H9 (cell line): ENCODE results near the gene IRF7. TPM values are rescaled to one million over a fixed set of nuclear protein-coding genes. Genes with fewer than 3 reads are reported as not detected.

Source experiments
- DNase-seq: peaks from one replicate; pipeline ENCODE4 v3.0.0-alpha.2; 2017
- H2AFZ ChIP-seq: one replicate; pipeline ENCODE4 v1.6.1; 2013; ENCODE audit warnings: mild to moderate bottlenecking, low read length, control low read depth, moderate library complexity
- H2AK5ac ChIP-seq: 2 replicates; pipeline ENCODE4 v1.6.1; 2013; ENCODE audit warnings: low read length, control low read depth, mixed read lengths; ENCODE audit not compliant: insufficient read length
- H2BK120ac ChIP-seq: one replicate; pipeline ENCODE4 v1.6.1; 2013; ENCODE audit warnings: low read depth, mild to moderate bottlenecking, low read length, control low read depth, inconsistent platforms; ENCODE audit not compliant: poor library complexity, severe bottlenecking
- H2BK12ac ChIP-seq: 2 replicates; pipeline ENCODE4 v1.6.1; 2013; ENCODE audit warnings: low read length, control low read depth, mixed read lengths, low read depth; ENCODE audit not compliant: insufficient read length
- H2BK15ac ChIP-seq: 2 replicates; pipeline ENCODE4 v1.6.1; 2013; ENCODE audit warnings: low read depth, low read length, control low read depth
- H2BK20ac ChIP-seq: one replicate; pipeline ENCODE4 v1.6.1; 2013; ENCODE audit warnings: low read depth, mild to moderate bottlenecking, low read length, control low read depth, inconsistent platforms; ENCODE audit not compliant: poor library complexity, severe bottlenecking
- H2BK5ac ChIP-seq: 2 replicates; pipeline ENCODE4 v1.6.1; 2013; ENCODE audit warnings: low read length, control low read depth, mixed read lengths; ENCODE audit not compliant: insufficient read length
- H3K14ac ChIP-seq: 2 replicates; pipeline ENCODE4 v1.6.1; 2013; ENCODE audit warnings: low read length, control low read depth; ENCODE audit not compliant: insufficient read depth
- H3K18ac ChIP-seq: 2 replicates; pipeline ENCODE4 v1.6.1; 2013; ENCODE audit warnings: low read depth, mild to moderate bottlenecking, mixed read lengths, low read length, control low read depth; ENCODE audit not compliant: insufficient read length
- H3K23ac ChIP-seq: 2 replicates; pipeline ENCODE4 v1.6.1; 2013; ENCODE audit warnings: low read length, control low read depth, mixed read lengths, low read depth; ENCODE audit not compliant: insufficient read length
- H3K23me2 ChIP-seq: 2 replicates; pipeline ENCODE4 v1.6.1; 2013; ENCODE audit warnings: low read depth, mild to moderate bottlenecking, mixed read lengths, low read length, control low read depth; ENCODE audit not compliant: insufficient read length, poor library complexity, severe bottlenecking
- H3K27ac ChIP-seq: 2 replicates; pipeline ENCODE4 v1.5.1; 2013; ENCODE audit warnings: low read length, control low read depth, mixed read lengths, low read depth; ENCODE audit not compliant: insufficient read length
- H3K27me3 ChIP-seq: 2 replicates; pipeline ENCODE4 v1.6.1; 2013; ENCODE audit warnings: low read length, control low read depth, inconsistent platforms; ENCODE audit not compliant: insufficient read depth
- H3K4ac ChIP-seq: 2 replicates; pipeline ENCODE4 v1.6.1; 2013; ENCODE audit warnings: low read depth, mild to moderate bottlenecking, control low read depth, inconsistent platforms, low read length, moderate library complexity
- H3K4me1 ChIP-seq: 2 replicates; pipeline ENCODE4 v1.6.1; 2013; ENCODE audit warnings: low read length, control low read depth, inconsistent platforms; ENCODE audit not compliant: insufficient read depth
- H3K4me2 ChIP-seq: 2 replicates; pipeline ENCODE4 v1.6.1; 2013; ENCODE audit warnings: low read length, control low read depth, mixed read lengths; ENCODE audit not compliant: insufficient read length, insufficient read depth
- H3K56ac ChIP-seq: 2 replicates; pipeline ENCODE4 v1.6.1; 2013; ENCODE audit warnings: low read depth, mild to moderate bottlenecking, mixed read lengths, low read length, control low read depth; ENCODE audit not compliant: insufficient read length
- H3K79me1 ChIP-seq: 2 replicates; pipeline ENCODE4 v1.6.1; 2013; ENCODE audit warnings: low read depth, mild to moderate bottlenecking, moderate library complexity, low read length, control low read depth, inconsistent platforms; ENCODE audit not compliant: insufficient read depth, poor library complexity, severe bottlenecking
- H3K79me2 ChIP-seq: 2 replicates; pipeline ENCODE4 v1.6.1; 2013; ENCODE audit warnings: low read length, control low read depth, inconsistent platforms; ENCODE audit not compliant: insufficient read depth
- H3K9ac ChIP-seq: 2 replicates; pipeline ENCODE4 v1.6.1; 2013; ENCODE audit warnings: low read length, control low read depth, mixed read lengths; ENCODE audit not compliant: insufficient read length; ENCODE audit errors: extremely low read depth
- H3K9me3 ChIP-seq: one replicate; pipeline ENCODE4 v1.6.1; 2013; ENCODE audit warnings: low read depth, low read length, inconsistent platforms; ENCODE audit not compliant: control insufficient read depth
- H3T11ph ChIP-seq: one replicate; pipeline ENCODE4 v1.6.1; 2013; ENCODE audit warnings: mild to moderate bottlenecking, low read length, control low read depth, inconsistent platforms
- H4K20me1 ChIP-seq: one replicate; pipeline ENCODE4 v1.6.1; 2013; ENCODE audit not compliant: control insufficient read depth, insufficient read length, insufficient read depth
- H4K5ac ChIP-seq: 2 replicates; pipeline ENCODE4 v1.6.1; 2013; ENCODE audit warnings: low read depth, mild to moderate bottlenecking, mixed read lengths, low read length, control low read depth; ENCODE audit not compliant: insufficient read length
- H4K8ac ChIP-seq: replicated peaks from 2 replicates; pipeline ENCODE4 v1.6.1; 2013; ENCODE audit warnings: low read length, control low read depth, mixed read lengths, low read depth; ENCODE audit not compliant: insufficient read length
- H4K91ac ChIP-seq: 2 replicates; pipeline ENCODE4 v1.6.1; 2013; ENCODE audit warnings: low read depth, mild to moderate bottlenecking, moderate library complexity, mixed read lengths, low read length, control low read depth; ENCODE audit not compliant: insufficient read length
- H3K27ac Mint-ChIP-seq, 3 experiments: 2 replicates in 2 of 3; 3 replicates in 1 of 3; pipeline ENCODE4 v1.8.0; 2020 to 2021; ENCODE audit warnings: mixed read lengths in 3 of 3, mild to moderate bottlenecking in 1 of 3, moderate library complexity in 1 of 3
- H3K27me3 Mint-ChIP-seq: 2 replicates; pipeline ENCODE4 v1.8.0; 2021; ENCODE audit warnings: low read depth, mild to moderate bottlenecking, moderate library complexity, mixed read lengths
- H3K36me3 Mint-ChIP-seq, 3 experiments: 2 replicates in 2 of 3; 3 replicates in 1 of 3; pipeline ENCODE4 v1.8.0; 2020 to 2021; ENCODE audit warnings: low read depth in 3 of 3, mixed read lengths in 3 of 3; ENCODE audit not compliant: insufficient read depth in 1 of 3
- H3K4me1 Mint-ChIP-seq, 2 experiments: 2 replicates each; pipeline ENCODE4 v1.8.0; 2020; ENCODE audit warnings: mixed read lengths in 2 of 2
- H3K4me3 Mint-ChIP-seq, 2 experiments: 2 replicates in 1 of 2; 3 replicates in 1 of 2; pipeline ENCODE4 v1.8.0; 2020 to 2021; ENCODE audit warnings: mild to moderate bottlenecking in 2 of 2, mixed read lengths in 2 of 2, moderate library complexity in 1 of 2
- H3K9me3 Mint-ChIP-seq, 2 experiments: 2 replicates in 1 of 2; 3 replicates in 1 of 2; pipeline ENCODE4 v1.8.0; 2020; ENCODE audit warnings: mild to moderate bottlenecking in 2 of 2, mixed read lengths in 2 of 2, moderate library complexity in 1 of 2
- WGBS: extraction: QIAGEN DNeasy Blood & Tissue Kit; methylation state at CpG from one replicate; pipeline ENCODE4 v1.1.7; 2013; ENCODE audit warnings: missing lambda C conversion rate, low lambda C conversion rate, mixed read lengths; ENCODE audit not compliant: insufficient read length; ENCODE audit errors: extremely low coverage; 5-methylcytosine and 5-hydroxymethylcytosine counted together
- total RNA-seq: library from RNA; stranded (reverse); gene quantifications from 2 replicates; pipeline ENCODE4 v1.2.1, GENCODE V29; 2021
- TF ChIP-seq, protein P1 (sequence below): fragments of 200-600 bp; sonication (generic); conservative IDR thresholded peaks from 3 replicates; pipeline ENCODE4 v1.8.0; 2021; ENCODE audit warnings: antibody characterized with exemption, mild to moderate bottlenecking

Gene IRF7
- total RNA-seq, 1 experiment from 2014 or later, result 9.8 TPM

DNA sequence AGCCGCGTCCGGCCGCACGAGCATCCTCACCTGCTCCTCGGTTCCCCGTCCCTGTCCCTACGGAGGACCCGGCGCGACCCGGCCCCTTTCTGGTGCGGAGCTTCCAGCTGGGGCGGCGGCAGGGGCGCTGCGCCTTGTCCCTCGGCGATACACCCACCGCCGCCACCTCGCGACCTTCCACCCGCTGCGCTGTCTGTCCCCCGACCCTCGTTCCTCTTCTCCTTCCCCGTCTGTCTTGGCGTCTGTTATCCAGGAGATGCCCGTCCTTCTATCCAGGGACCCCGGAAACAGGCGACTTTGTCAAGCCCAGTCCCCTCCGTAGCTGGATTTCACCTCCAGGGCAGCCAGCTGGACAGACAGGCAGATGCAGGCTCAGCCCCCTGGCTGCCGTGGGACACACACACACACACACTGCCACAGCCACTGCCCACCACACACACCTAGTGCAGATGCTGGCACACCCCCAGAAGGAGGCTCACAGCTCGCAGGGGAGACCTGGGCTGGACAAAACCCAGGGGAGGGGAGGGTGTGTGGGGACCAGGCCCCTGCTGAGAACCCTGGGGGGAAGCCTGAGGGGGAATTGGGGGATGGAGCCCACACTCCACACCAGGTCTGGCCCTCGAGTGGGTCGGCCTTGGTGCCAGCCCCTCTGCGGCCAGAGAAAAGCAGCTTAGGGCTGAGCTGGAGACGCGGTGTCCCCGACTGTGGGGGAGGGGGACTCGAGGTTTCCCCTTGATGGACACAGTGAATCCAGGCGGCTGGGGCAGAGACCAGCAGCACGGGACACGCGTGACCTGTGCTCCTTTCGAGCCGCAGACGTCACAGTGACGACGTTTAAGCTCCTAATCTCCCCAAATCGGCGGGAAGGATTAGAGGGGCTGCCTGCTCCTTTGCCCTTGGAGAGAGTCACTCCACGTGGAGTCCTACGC lies 22.1 kb upstream of the IRF7 start:
- Histone ChIP-seq H3K4ac (no peak overlapping the region; the same call in 1 of the 2 replicates), H2AFZ (no peak overlapping the region), H3K14ac (peak overlapping the region; percentile 73; the same call in 1 of the 2 replicates), H4K8ac (no peak overlapping the region), H2BK15ac (no peak overlapping the region), H3K4me1 (no peaks in the 10 kb centered on the region; the same call in 1 of the 2 replicates), H3K9me3 (no peaks in the 10 kb centered on the region), H2BK12ac (no peak overlapping the region), H2BK5ac (no peak overlapping the region), H4K5ac (no peak overlapping the region), H4K20me1 (no peaks in the 10 kb centered on the region), H2BK20ac (no peak overlapping the region), H3K9ac (no peak overlapping the region), H4K91ac (no peak overlapping the region), H3K18ac (peak overlapping the region; percentile 39), H3K56ac (no peak overlapping the region), H3K79me2 (no peaks in the 10 kb centered on the region), H2BK120ac (no peak overlapping the region), H2AK5ac (no peak overlapping the region), H3K4me2 (peak overlapping the region; percentile 33), H3K27ac (no peak overlapping the region), H3K79me1 (no peaks in the 10 kb centered on the region), H3T11ph (no peak overlapping the region), H3K23me2 (peaks cover 19% of the 10 kb centered on the region), H3K23ac (no peak overlapping the region), H3K27me3 (peaks cover 33% of the 10 kb centered on the region)
- no peak for DNase-seq
- peaks cover 56% of the 10 kb centered on the region for H3K27me3 Mint-ChIP-seq
- WGBS, result no CpG with 5 or more reads among the region's 55 CpGs
- TF ChIP-seq, protein P1, sequence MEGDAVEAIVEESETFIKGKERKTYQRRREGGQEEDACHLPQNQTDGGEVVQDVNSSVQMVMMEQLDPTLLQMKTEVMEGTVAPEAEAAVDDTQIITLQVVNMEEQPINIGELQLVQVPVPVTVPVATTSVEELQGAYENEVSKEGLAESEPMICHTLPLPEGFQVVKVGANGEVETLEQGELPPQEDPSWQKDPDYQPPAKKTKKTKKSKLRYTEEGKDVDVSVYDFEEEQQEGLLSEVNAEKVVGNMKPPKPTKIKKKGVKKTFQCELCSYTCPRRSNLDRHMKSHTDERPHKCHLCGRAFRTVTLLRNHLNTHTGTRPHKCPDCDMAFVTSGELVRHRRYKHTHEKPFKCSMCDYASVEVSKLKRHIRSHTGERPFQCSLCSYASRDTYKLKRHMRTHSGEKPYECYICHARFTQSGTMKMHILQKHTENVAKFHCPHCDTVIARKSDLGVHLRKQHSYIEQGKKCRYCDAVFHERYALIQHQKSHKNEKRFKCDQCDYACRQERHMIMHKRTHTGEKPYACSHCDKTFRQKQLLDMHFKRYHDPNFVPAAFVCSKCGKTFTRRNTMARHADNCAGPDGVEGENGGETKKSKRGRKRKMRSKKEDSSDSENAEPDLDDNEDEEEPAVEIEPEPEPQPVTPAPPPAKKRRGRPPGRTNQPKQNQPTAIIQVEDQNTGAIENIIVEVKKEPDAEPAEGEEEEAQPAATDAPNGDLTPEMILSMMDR, result no peak
- peaks cover 0 to 14% (median 0%) of the 10 kb centered on the region in 3 experiments; a peak in 3 of 7 replicates for H3K36me3 Mint-ChIP-seq
- H3K27ac Mint-ChIP-seq, result no peak overlapping the region; a peak in 1 of 7 replicates
- no peaks in the 10 kb centered on the region; a peak in 2 of 5 replicates for H3K9me3 Mint-ChIP-seq
- peak overlapping the region; percentile 66 to 80 for H3K4me3 Mint-ChIP-seq
- H3K4me1 Mint-ChIP-seq, result peaks cover 18 to 28% of the 10 kb centered on the region in 2 experiments
